Fibroblast of the aortic adventitia (primary cell): ENCODE results near the gene MRPS26. TPM values are rescaled to one million over a fixed set of nuclear protein-coding genes. Genes with fewer than 3 reads are reported as not detected.
A peak's percentile ranks its signal among the peaks of the same experiment; 100 is the strongest.
"Not testable (repeated sequence)": the region's sequence is repeated elsewhere in the genome, so short reads cannot be mapped to it uniquely, and the experiment has no call there.

Source experiments
- DNase-seq: peaks from one replicate; pipeline ENCODE4 v3.0.0-alpha.2; 2010; ENCODE audit warnings: low read depth
- H3K4me3 ChIP-seq: 2 replicates; pipeline ENCODE4 v1.5.1; 2011; ENCODE audit warnings: low read depth, mild to moderate bottlenecking, control low read depth, low read length, moderate library complexity
- total RNA-seq: library from RNA; depleted of rRNA; stranded (reverse); fragments of >200 nt; gene quantifications from 2 replicates; pipeline ENCODE4 v1.2.3, GENCODE V29; 2012; ENCODE audit warnings: low replicate concordance
- TF ChIP-seq, protein P1 (sequence below): IDR thresholded peaks from 2 replicates; pipeline ENCODE4 v1.5.1; 2011; ENCODE audit warnings: mild to moderate bottlenecking, low read length, control low read depth, inconsistent platforms; ENCODE audit not compliant: insufficient read depth

The MRPS26 gene
- total RNA-seq, 1 donor = 19.1 TPM

GRCh38 chr20:3068986-3069900 is 23.4 kb downstream of the MRPS26 start:
- DNase-seq = no peak
- H3K4me3 ChIP-seq = no peak overlapping the region
- TF ChIP-seq, protein P1, sequence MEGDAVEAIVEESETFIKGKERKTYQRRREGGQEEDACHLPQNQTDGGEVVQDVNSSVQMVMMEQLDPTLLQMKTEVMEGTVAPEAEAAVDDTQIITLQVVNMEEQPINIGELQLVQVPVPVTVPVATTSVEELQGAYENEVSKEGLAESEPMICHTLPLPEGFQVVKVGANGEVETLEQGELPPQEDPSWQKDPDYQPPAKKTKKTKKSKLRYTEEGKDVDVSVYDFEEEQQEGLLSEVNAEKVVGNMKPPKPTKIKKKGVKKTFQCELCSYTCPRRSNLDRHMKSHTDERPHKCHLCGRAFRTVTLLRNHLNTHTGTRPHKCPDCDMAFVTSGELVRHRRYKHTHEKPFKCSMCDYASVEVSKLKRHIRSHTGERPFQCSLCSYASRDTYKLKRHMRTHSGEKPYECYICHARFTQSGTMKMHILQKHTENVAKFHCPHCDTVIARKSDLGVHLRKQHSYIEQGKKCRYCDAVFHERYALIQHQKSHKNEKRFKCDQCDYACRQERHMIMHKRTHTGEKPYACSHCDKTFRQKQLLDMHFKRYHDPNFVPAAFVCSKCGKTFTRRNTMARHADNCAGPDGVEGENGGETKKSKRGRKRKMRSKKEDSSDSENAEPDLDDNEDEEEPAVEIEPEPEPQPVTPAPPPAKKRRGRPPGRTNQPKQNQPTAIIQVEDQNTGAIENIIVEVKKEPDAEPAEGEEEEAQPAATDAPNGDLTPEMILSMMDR = no peak

GRCh38 chr20:3070725-3071124 is 24.9 kb downstream of the MRPS26 start:
- no peak for DNase-seq
- TF ChIP-seq, protein P1 = no peak
- H3K4me3 ChIP-seq = no peak overlapping the region

GRCh38 chr20:3071266-3071609 is 25.4 kb downstream of the MRPS26 start:
- TF ChIP-seq, protein P1 = no peak
- DNase-seq = no peak
- H3K4me3 ChIP-seq = no peak overlapping the region

DNA sequence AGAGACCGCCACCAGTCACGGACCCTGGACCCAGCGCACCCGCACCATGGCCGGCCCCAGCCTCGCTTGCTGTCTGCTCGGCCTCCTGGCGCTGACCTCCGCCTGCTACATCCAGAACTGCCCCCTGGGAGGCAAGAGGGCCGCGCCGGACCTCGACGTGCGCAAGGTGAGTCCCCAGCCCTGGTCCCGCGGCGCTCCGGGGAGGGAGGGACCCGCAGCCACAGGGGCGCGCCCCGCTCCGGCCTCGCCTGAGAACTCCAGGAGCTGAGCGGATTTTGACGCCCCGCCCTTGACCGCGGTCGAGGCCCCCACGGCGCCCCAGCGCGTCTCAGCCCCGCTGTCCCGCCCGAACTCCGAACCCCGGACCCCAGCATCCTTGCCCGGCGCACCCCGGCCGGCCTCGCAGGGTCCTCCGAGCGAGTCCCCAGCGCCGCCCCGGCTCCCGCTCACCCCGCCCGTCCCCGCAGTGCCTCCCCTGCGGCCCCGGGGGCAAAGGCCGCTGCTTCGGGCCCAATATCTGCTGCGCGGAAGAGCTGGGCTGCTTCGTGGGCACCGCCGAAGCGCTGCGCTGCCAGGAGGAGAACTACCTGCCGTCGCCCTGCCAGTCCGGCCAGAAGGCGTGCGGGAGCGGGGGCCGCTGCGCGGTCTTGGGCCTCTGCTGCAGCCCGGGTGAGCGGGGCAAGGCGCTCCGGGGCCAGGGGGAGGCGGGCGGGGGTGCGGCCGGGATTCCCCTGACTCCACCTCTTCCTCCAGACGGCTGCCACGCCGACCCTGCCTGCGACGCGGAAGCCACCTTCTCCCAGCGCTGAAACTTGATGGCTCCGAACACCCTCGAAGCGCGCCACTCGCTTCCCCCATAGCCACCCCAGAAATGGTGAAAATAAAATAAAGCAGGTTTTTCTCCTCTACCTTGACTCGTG is 26.0 kb downstream of the MRPS26 start, which contains the start of gene OXT:
TSS of gene OXT (plus strand) at position 11 of the 920 bp plus-strand sequence. CDS start at position 47, 36 bp downstream.
- DNase-seq = no peak
- TF ChIP-seq, protein P1 = no peak
- H3K4me3 ChIP-seq = peak within 1 kb of the TSS; percentile 13

DNA sequence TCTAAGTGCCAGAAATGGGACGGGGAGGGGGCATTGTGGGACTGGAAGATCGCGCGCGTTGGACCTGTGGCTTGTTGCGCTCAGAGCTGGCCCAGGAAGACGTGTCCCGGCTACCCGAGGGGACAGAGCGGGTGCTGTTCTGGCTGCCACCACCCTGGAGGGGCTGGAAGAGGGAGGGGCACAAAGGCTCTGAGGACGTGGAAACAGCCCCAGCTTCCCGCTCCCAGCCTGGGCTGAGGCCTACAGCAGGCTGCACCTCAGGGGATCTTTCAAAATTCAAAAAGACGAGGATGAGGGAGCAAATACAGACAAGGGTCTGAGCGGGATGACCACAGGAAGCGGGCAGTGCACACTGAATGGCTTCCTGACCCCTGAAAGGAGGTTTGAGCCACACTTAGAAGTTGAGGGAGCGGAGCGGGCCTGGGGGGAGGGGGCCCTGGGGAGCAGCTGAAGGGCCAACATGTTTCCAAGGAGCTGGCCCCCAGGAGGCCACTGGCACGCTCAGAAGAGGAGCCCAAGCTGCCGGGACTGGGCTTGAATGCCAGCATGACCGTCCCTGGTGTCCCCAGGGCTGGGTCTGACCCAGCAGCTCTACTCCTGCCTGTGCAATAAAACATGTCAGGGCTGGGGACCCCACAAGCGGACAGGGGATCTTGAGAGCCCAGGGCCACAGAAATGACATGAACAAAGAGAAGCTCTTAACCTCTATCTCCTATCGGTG is 26.8 kb downstream of the MRPS26 start:
- H3K4me3 ChIP-seq = no peak overlapping the region
- DNase-seq = no peak
- TF ChIP-seq, protein P1 = no peak

- H3K4me3 ChIP-seq, DNase-seq: not testable (repeated sequence)
Measured at GRCh38 chr20:3073251-3073643, 27.4 kb downstream of the MRPS26 start.

DNA sequence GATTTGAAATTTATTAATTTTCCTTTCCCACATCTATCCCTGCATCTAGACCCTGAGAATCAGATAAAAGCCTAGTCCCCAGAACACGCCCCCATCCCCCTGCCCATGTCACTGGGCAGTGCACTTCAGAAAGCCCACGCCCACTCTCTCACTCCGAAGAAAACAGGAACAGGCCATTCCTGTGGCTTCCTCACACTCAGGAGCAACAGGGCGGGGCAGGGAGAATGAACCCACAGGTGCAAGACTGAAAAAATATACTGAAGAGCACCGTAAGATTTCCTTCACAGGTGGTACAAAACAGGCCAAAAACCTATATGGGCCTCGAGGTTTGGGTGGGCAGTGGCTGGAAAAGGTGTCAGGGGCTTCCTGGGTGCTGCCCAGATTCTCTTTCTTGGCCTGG is 29.0 kb downstream of the MRPS26 start:
- H3K4me3 ChIP-seq = no peak overlapping the region
- no peak for DNase-seq
- TF ChIP-seq, protein P1 = no peak

GRCh38 chr20:3075315-3075714 is 29.5 kb downstream of the MRPS26 start:
- H3K4me3 ChIP-seq, DNase-seq: not testable (repeated sequence)
